ENCODE measurements around the gene TOB1. TPM values are rescaled to one million over a fixed set of nuclear protein-coding genes. Genes with fewer than 3 reads are reported as not detected.

Gene TOB1
- total and polyA plus RNA-seq, 9 of the 15 experiments (the other 6 are each of a cell fraction or from before 2014, with no cell fraction given): 4.8 to 63.7 (median 13.2) TPM

DNA sequence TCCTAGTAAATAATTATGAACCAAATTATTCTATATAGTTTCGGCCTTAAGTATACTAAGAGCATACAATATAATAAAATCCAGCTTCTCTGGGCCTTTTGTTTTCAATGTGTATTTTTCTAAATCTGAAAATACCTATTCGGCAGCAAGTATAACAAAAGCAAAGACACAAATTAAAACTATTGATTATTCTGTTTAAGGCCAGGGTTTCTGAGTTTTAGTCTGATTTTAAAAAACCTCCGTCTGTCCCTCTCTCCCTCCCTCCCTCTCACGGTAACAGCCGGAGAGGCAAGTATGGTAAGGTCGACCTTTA is 1.5 kb downstream of the TOB1 start:
- peak overlapping the region; percentile 80 to 98 for H3K9ac ChIP-seq (ENCODE audit: insufficient read depth in 1 of 2, low read depth in 2 of 2, low read length in 2 of 2)
- H3K27me3 ChIP-seq (ENCODE audit: control insufficient read depth in 2 of 2, insufficient read depth in 2 of 2, low read length in 2 of 2): no peaks in the 10 kb centered on the region
- peak overlapping the region; percentile 95 for H3K4me2 ChIP-seq (ENCODE audit: insufficient read depth, low read length)
- no peaks in the 10 kb centered on the region for H3K9me3 ChIP-seq (replicated peaks; ENCODE audit: control insufficient read depth, insufficient read depth, low read depth, low read length)
- no peak for DNase-seq (ENCODE audit: extremely low read depth in 1 of 4, low spot score in 3 of 4)
- H3K4me3 ChIP-seq: peak overlapping the region; percentile 88
- no TSS peak for BruUV-seq (replicated peaks)
- H4K20me1 ChIP-seq (replicated peaks; ENCODE audit: control insufficient read depth, insufficient read depth, low read length): peaks cover 12% of the 10 kb centered on the region
- H2AFZ ChIP-seq (ENCODE audit: low read depth, low read length): no peak overlapping the region
- peaks cover 26% of the 10 kb centered on the region for H3K36me3 ChIP-seq (ENCODE audit: control insufficient read depth, insufficient read depth, low read length)
- ATAC-seq: no peak
- POLR2A ChIA-PET: interaction anchor here (0.7 to 7.7 kb wide), 19 partner anchors 8 to 185 kb away, joined by 3 to 207 read pairs (median 8); no protein-coding TSS in a partner anchor
- CTCF ChIA-PET (ENCODE audit: low intra/inter-chr PET ratio): interaction anchor here (1.2 to 2.2 kb wide), 2 partner anchors 86 to 92 kb away, joined by 7 to 11 read pairs; no protein-coding TSS in a partner anchor
- in situ Hi-C loops (cut with MboI): loop anchor here (5.0 to 10.0 kb wide), 2 partner anchors 88 to 290 kb away; partner anchors contain the start of gene NME1
- no peaks in the 10 kb centered on the region for H3K9me1 ChIP-seq (ENCODE audit: control insufficient read depth, insufficient read depth, low read length)
- H3K27ac ChIP-seq (ENCODE audit: extremely low read depth, low read depth, low read length): peak overlapping the region; percentile 88
- H3K4me1 ChIP-seq (replicated peaks in 1 of 2; ENCODE audit: control insufficient read depth in 2 of 2, insufficient read depth in 2 of 2, low read length in 2 of 2): peaks cover 11 to 13% of the 10 kb centered on the region in 2 experiments; a peak in 4 of 5 replicates
- 0% methylated on average over 6 of the region's 6 CpGs for WGBS (ENCODE audit: insufficient coverage, low coverage, missing lambda C conversion rate)
- peak; percentile 78 for FAIRE-seq
- intact Hi-C loops (cut with micrococcal nuclease): loop anchor here (5.0 kb wide), 1 partner anchor 303 kb away; the partner anchor contains the start of gene NME2
- H3K79me2 ChIP-seq (ENCODE audit: control insufficient read depth, insufficient read depth, low read length): peaks cover 41% of the 10 kb centered on the region
- TF ChIP-seq NCOA2 (IDR thresholded peaks at IDR 0.05; ENCODE audit: partially characterized antibody in 2 of 2) (no peak), XRCC3 (IDR thresholded peaks at IDR 0.05) (no peak), ZNF699 (CRISPR knock-in tag; IDR thresholded peaks at IDR 0.05; ENCODE audit: insufficient replicate concordance) (no peak), MAFK (IDR thresholded peaks at IDR 0.05; ENCODE audit: low read length) (peak; percentile 42; the same call in 1 of the 2 replicates), PTTG1 (tag; IDR thresholded peaks at IDR 0.05; ENCODE audit: low read depth) (no peak), ZKSCAN8 (CRISPR knock-in tag; IDR thresholded peaks at IDR 0.05) (no peak), MAFG (tag; conservative IDR thresholded peaks at IDR 0.05) (0 out of 2 replicates have a peak, but pooled peaks have one; percentile 9), JUN (IDR thresholded peaks at IDR 0.05; ENCODE audit: borderline replicate concordance, low read depth, low read length) (no peak), JUN (CRISPR knock-in tag; IDR thresholded peaks at IDR 0.05; ENCODE audit: borderline replicate concordance) (no peak), ZHX1 (conservative IDR thresholded peaks at IDR 0.05; ENCODE audit: low read length) (no peak), SIN3A (IDR thresholded peaks at IDR 0.05; ENCODE audit: borderline replicate concordance in 2 of 2, control insufficient read depth in 1 of 2, low read depth in 2 of 2, low read length in 2 of 2) (peak in 1 of 2 experiments; percentile 64; a peak in 1 of 4 replicates), ZNF707 (CRISPR knock-in tag; conservative IDR thresholded peaks at IDR 0.05) (no peak), CREM (IDR thresholded peaks at IDR 0.05; ENCODE audit: low read depth) (no peak), ZNF696 (CRISPR knock-in tag; conservative IDR thresholded peaks at IDR 0.05) (no peak)
- TF ChIP-seq, protein P1, sequence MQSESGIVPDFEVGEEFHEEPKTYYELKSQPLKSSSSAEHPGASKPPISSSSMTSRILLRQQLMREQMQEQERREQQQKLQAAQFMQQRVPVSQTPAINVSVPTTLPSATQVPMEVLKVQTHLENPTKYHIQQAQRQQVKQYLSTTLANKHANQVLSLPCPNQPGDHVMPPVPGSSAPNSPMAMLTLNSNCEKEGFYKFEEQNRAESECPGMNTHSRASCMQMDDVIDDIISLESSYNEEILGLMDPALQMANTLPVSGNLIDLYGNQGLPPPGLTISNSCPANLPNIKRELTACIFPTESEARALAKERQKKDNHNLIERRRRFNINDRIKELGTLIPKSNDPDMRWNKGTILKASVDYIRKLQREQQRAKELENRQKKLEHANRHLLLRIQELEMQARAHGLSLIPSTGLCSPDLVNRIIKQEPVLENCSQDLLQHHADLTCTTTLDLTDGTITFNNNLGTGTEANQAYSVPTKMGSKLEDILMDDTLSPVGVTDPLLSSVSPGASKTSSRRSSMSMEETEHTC (IDR thresholded peaks at IDR 0.05): no peak

Data from K562 (cell line).